SU-DHL-6 (cell line): ENCODE data around the gene SSRP1.

Source experiments
- H2AFZ ChIP-seq: fragments of 200-600 bp; sonication (generic); 2 replicates; pipeline ENCODE4 v1.6.1; 2014; ENCODE audit warnings: low read depth, mild to moderate bottlenecking, moderate library complexity, mixed read lengths, antibody characterized with exemption, low read length; ENCODE audit not compliant: severe bottlenecking
- H3F3A ChIP-seq: fragments of 200-600 bp; shearing (Covaris generic); 2 replicates; pipeline ENCODE4 v1.6.0; 2016; ENCODE audit warnings: antibody characterized with exemption, mild to moderate bottlenecking; ENCODE audit not compliant: insufficient read depth
- H3K27ac ChIP-seq: fragments of 200-600 bp; sonication (generic); 2 replicates; pipeline ENCODE4 v1.5.1; 2016; ENCODE audit warnings: low read depth, mild to moderate bottlenecking, low read length, moderate library complexity, mixed read lengths
- H3K27me3 ChIP-seq: fragments of 200-600 bp; sonication (generic), shearing (Covaris generic); 2 replicates; pipeline ENCODE4 v1.6.0; 2014; ENCODE audit warnings: mild to moderate bottlenecking, low read length
- H3K36me3 ChIP-seq: fragments of 200-600 bp; sonication (generic); 2 replicates; pipeline ENCODE4 v1.6.1; 2014; ENCODE audit warnings: mild to moderate bottlenecking, low read length, mixed read lengths
- H3K4me2 ChIP-seq: fragments of 300-600, 200-600 bp; shearing (Covaris generic), sonication (generic); 2 replicates; pipeline ENCODE4 v1.6.0; 2014; ENCODE audit warnings: low read length, low read depth, mild to moderate bottlenecking; ENCODE audit not compliant: poor library complexity, severe bottlenecking
- H3K4me3 ChIP-seq: fragments of 200-600 bp; sonication (generic); 2 replicates; pipeline ENCODE4 v1.5.1; 2014; ENCODE audit warnings: antibody characterized with exemption, low read length, mild to moderate bottlenecking, mixed read lengths; ENCODE audit not compliant: insufficient read depth, poor library complexity, severe bottlenecking
- H3K79me2 ChIP-seq: fragments of 200-600 bp; sonication (generic); 2 replicates; pipeline ENCODE4 v1.6.1; 2014; ENCODE audit warnings: mild to moderate bottlenecking, low read length, moderate library complexity; ENCODE audit not compliant: insufficient read depth
- H3K9ac ChIP-seq: fragments of 200-600 bp; sonication (generic); 2 replicates; pipeline ENCODE4 v1.7.0; 2014; ENCODE audit warnings: mild to moderate bottlenecking, low read length
- H3K9me2 ChIP-seq: fragments of 200-600 bp; sonication (generic); replicated peaks from 2 replicates; pipeline ENCODE4 v1.6.1; 2014; ENCODE audit warnings: low read length; ENCODE audit not compliant: insufficient read depth
- H3K9me3 ChIP-seq: fragments of 200-600 bp; sonication (generic); 2 replicates; pipeline ENCODE4 v1.6.1; 2014; ENCODE audit warnings: low read length, mixed read lengths; ENCODE audit not compliant: insufficient read depth
- H4K20me1 ChIP-seq: fragments of 200-600 bp; sonication (generic); 2 replicates; pipeline ENCODE4 v1.6.1; 2014; ENCODE audit warnings: low read depth, mild to moderate bottlenecking, antibody characterized with exemption, low read length, moderate library complexity, mixed read lengths
- CTCF ChIP-seq: fragments of 200-600 bp; sonication (generic); IDR thresholded peaks from one replicate; pipeline ENCODE4 v1.5.1; 2017; ENCODE audit warnings: antibody characterized with exemption, mild to moderate bottlenecking, low read length, moderate library complexity; ENCODE audit not compliant: insufficient read depth, poor library complexity, severe bottlenecking
- EZH2phosphoT487 ChIP-seq: fragments of 200-600 bp; sonication (generic), shearing (Covaris generic); conservative IDR thresholded peaks from 2 replicates; pipeline ENCODE4 v1.6.1; 2018; ENCODE audit warnings: mild to moderate bottlenecking, antibody characterized with exemption, low read length, moderate library complexity, mixed read lengths

Gene SSRP1

GRCh38 chr11:57331720-57332119, 4.0 kb downstream of the SSRP1 start:
- Histone ChIP-seq H3F3A (peaks cover 6% of the 10 kb centered on the region; the same call in 1 of the 2 replicates), H3K9ac (no peak overlapping the region), H2AFZ (no peak overlapping the region), H3K4me2 (no peak overlapping the region), H3K9me2 (no peaks in the 10 kb centered on the region), H4K20me1 (no peaks in the 10 kb centered on the region), H3K9me3 (no peaks in the 10 kb centered on the region), H3K4me3 (no peak overlapping the region), H3K27me3 (no peaks in the 10 kb centered on the region), H3K36me3 (peaks cover 21% of the 10 kb centered on the region), H3K79me2 (peaks cover 30% of the 10 kb centered on the region), H3K27ac (no peak overlapping the region)
- TF ChIP-seq CTCF (no peak), EZH2phosphoT487 (no peak)

- no peaks in the 10 kb centered on the region for H3K27me3 ChIP-seq
- no peak overlapping the region for H3K27ac ChIP-seq
- no peaks in the 10 kb centered on the region for H3K9me3 ChIP-seq
- TF ChIP-seq EZH2phosphoT487: no peak
- no peak for TF ChIP-seq CTCF
- no peaks in the 10 kb centered on the region for H4K20me1 ChIP-seq
- no peaks in the 10 kb centered on the region for H3K9me2 ChIP-seq
- H3K4me2 ChIP-seq: no peak overlapping the region
- H3K4me3 ChIP-seq: no peak overlapping the region
- no peak overlapping the region for H2AFZ ChIP-seq
- peaks cover 21% of the 10 kb centered on the region for H3K36me3 ChIP-seq
- peaks cover 16% of the 10 kb centered on the region for H3F3A ChIP-seq
- peaks cover 25% of the 10 kb centered on the region for H3K79me2 ChIP-seq
- no peak overlapping the region for H3K9ac ChIP-seq
Observed at GRCh38 chr11:57330029-57330428, 5.7 kb downstream of the SSRP1 start.

GRCh38 chr11:57327721-57328120, 8.0 kb downstream of the SSRP1 start:
- Histone ChIP-seq H3K4me2 (no peak overlapping the region), H3K79me2 (0 out of 2 replicates have a peak, but pooled peaks cover 1% of the 10 kb centered on the region), H3K4me3 (no peak overlapping the region), H2AFZ (no peak overlapping the region), H3K9me3 (no peaks in the 10 kb centered on the region), H3K27ac (no peak overlapping the region), H4K20me1 (no peaks in the 10 kb centered on the region), H3K36me3 (peaks cover 17% of the 10 kb centered on the region; the same call in 1 of the 2 replicates), H3K9ac (no peak overlapping the region), H3K27me3 (no peaks in the 10 kb centered on the region), H3F3A (peaks cover 16% of the 10 kb centered on the region), H3K9me2 (no peaks in the 10 kb centered on the region)
- TF ChIP-seq CTCF (no peak), EZH2phosphoT487 (no peak)

- Histone ChIP-seq H3K9ac (peak overlapping the region; percentile 53), H3K9me2 (no peaks in the 10 kb centered on the region), H3F3A (peaks cover 16% of the 10 kb centered on the region), H3K4me2 (peak overlapping the region; percentile 61), H3K4me3 (peak overlapping the region; percentile 38), H4K20me1 (no peaks in the 10 kb centered on the region), H3K79me2 (no peaks in the 10 kb centered on the region), H3K9me3 (no peaks in the 10 kb centered on the region), H3K27me3 (no peaks in the 10 kb centered on the region), H2AFZ (peak overlapping the region; percentile 55), H3K36me3 (peaks cover 7% of the 10 kb centered on the region; the same call in 1 of the 2 replicates), H3K27ac (peak overlapping the region; percentile 73)
- TF ChIP-seq EZH2phosphoT487: no peak
Observed at GRCh38 chr11:57325735-57326048, 10.0 kb downstream of the SSRP1 start.
